ENCODE results near the gene CYP4F8.
A peak's percentile ranks its signal among the peaks of the same experiment; 100 is the strongest.
"Not testable (repeated sequence)": the region's sequence is repeated elsewhere in the genome, so short reads cannot be mapped to it uniquely, and the experiment has no call there.

The CYP4F8 gene

DNA sequence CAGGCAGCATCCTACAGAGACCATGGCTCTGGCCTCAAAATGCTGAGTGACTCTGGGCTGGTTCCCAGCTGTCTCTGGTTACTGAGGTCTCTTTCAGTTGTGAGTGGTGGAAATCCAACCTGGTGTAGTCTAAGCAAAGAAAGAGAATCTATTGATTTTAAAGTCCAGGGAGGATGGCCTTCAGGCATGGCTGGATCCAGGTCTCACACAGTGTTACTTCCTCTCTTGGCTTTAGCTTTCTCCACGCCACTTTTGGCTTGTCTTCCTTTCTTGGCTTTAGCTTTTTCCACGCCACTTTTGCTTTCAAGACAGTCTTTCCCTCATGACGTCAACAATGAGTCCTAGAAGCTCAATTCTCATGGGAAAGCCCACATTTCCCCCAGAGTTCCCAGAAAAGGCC, 29.8 kb downstream of the CYP4F8 start:
- DNase-seq: no peak

DNA sequence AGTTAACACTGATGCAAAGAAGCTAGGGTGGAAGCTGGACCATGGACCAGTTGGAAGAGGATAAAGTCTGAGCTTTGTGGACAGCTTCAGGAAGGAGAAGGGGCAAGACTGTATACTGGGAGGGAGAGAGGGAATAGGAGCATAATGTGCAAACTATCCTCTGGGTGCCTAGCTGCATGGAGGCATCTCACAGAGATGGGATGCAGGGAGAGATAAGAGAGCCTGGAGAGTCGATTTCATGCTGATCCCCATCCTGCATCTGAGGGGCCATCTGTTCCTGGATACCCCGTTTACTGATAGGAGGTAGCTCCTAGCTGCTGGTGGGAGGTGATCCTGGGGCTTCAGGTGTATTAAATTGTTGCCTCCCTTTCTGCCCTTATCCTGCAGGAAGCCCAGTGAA, 34.5 kb downstream of the CYP4F8 start:
- DNase-seq: no peak

DNA sequence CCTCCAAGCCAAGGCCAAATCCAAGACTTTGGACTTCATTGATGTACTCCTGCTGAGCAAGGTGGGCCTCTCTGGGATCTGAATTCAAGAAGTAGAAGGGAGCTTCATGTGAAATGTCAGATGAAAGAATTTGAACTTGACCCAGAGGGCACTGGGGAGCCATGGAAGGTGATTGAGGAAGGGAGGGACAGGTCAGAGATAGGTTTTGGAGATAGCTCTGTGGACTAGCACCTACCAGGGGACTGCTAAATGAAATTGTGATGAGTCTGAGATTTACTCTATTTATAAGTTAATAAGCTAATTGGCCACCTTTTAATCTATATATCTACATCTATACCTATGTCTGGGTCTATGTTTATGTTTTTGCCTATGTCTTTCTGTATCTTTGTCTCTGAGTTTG, 35.1 kb downstream of the CYP4F8 start:
- DNase-seq: not testable (repeated sequence)

DNA sequence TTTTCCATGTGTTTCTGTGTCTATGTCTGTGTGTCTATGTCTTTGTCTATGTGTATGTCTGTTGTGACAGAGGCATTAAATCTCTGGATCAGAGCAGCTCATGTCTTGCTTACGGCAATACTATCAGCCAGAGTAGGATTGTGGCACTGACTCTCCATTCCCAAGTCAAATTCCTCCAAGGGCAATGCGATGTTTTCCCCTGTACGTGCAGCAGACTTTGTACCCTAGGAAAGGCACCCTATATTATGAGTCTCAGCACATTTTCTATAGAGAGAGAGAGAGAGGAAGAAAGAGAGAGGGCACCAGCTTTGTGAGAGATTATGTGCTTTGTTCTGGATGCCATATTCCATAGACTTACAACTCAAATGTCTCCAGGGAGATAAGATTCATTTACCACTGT, 36.8 kb downstream of the CYP4F8 start:
- DNase-seq: no peak

DNA sequence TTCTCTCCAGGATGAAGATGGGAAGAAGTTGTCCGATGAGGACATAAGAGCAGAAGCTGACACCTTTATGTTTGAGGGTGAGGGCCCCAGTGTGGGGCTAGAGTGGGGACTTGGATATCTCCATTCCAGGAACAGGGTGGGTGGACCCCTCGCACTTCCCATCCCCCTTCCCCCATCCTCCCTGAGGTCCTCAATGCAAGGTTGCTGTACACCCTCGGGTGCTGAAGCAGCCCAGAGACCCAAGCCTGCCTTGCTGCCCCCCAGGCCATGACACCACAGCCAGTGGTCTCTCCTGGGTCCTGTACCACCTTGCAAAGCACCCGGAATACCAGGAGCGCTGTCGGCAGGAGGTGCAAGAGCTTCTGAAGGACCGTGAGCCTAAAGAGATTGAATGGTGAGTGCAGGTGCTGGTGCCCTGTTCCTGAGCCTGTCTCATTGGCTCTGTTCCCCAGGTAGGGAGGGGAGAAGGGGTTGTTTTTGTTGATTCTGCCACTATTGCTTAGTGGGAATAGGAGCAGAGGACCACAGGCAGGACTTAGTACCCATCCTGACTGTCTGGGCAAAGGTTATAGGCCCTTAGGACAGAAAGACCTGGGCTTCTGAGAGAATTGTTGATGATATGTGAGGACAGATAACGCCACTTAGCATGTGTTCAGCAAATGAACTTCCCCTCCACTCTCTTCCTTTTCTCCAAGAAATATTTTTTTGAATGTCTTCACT, 37.7 kb downstream of the CYP4F8 start:
- no peak for DNase-seq

DNA sequence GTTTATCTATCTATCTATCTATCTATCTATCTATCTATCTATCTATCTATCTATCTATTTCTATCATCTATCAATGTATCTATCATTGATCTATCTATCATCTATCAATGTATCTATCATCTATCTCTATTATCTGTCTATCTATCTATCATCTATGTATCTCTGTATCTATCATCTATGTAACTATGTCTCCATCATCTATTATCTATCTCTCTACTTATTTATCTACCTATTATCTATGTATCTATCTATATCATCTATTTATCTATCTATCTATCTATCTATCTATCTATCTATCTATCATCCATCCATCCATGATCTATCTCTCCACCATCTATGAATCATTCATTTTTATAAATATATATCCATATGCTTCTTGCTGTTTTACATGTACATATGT, 41.4 kb downstream of the CYP4F8 start:
- DNase-seq: no peak

DNA sequence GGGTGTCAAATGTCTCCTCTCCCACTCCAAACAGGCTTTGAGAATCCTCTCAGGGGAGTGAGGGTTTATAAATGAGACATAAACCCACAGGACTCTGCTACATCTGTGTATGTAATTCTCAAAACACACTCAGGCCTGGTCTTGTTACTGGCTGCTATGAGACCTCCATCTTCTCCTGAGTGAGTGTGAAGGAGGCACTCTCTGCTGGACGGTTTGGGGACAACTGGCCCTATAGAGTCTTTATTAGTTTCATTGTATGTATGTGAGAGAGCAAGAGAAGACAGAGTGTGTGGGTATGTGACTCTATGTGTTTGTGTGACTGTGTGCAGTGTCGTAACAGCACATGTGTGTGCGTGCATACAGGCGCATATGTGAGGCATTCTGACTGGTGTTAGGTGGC, 48.2 kb downstream of the CYP4F8 start:
- no peak for DNase-seq

DNA sequence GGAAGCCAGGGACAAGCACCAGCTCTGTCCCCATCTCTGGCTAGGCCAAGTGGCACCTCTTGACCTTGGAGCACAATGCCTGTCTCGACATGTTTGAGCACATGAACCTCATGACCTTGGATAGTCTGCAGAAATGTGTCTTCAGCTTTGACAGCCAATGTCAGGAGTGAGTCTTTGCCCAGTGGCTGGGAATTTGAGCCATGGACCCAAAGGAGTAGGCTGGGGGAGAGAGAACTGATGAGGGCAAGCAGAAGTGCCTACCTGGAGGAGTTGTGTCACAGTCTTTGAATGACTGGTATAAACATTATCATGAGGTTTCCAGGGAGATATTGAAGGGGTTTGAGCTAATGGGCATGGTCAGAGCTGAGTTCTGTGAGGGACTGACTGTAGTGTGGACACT, 51.2 kb downstream of the CYP4F8 start:
- DNase-seq: no peak

DNA sequence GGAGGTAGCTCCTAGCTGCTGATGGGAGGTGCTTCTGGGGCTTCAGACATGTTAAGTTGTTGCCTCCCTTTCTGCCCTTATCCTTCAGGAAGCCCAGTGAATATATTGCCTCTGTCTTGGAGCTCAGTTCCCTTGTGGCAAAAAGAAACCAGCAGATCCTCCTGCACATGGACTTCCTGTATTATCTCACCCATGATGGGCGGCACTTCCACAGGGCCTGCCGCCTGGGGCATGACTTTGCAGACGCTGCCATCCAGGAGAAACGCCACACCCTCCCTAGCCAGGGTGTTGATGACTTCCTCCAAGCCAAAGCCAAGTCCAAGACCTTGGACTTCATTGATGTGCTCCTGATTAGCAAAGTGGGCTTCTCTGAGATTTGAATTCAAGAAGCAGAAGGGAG, 51.9 kb downstream of the CYP4F8 start:
- peak; percentile 72 to 81 (median 76) for DNase-seq

DNA sequence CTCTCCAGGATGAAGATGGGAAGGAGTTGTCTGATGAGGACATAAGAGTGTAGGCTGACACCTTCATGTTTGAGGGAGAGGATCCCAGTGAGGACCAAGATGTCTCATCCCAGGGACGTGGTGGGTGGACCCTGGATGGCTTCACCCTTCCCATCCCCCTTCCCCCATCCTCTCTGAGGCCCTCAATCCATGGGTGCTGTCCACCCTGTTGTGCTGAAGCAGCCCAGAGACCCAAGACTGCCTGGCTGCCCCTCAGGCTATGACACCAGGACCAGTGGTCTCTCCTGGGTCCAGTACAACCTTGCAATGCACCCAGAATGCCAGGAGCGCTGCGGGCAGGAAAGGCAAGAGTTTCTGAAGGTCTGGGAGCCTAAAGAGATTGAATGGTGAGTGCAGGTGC, 54.4 kb downstream of the CYP4F8 start:
- no peak for DNase-seq

DNA sequence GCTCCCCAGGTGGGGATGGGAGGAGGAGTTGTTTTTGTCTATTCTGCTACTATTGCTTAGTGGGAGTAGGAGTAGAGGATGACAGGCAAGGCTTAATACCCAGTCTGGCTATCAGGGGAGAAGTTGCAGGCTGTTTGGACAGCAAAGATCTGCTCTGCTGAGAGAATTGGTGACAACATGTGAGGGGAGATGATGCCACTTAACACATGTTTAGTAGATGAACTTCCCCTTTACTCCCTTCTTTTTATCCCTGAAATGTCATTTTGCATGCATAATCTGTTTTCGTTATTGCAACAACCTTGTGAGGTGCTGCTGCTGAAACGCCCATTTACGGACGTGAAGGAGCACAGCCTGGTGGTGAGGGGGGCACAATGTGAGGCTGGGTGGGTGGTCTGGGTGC, 54.9 kb downstream of the CYP4F8 start:
- peak; percentile 37 to 73 (median 54) for DNase-seq

DNA sequence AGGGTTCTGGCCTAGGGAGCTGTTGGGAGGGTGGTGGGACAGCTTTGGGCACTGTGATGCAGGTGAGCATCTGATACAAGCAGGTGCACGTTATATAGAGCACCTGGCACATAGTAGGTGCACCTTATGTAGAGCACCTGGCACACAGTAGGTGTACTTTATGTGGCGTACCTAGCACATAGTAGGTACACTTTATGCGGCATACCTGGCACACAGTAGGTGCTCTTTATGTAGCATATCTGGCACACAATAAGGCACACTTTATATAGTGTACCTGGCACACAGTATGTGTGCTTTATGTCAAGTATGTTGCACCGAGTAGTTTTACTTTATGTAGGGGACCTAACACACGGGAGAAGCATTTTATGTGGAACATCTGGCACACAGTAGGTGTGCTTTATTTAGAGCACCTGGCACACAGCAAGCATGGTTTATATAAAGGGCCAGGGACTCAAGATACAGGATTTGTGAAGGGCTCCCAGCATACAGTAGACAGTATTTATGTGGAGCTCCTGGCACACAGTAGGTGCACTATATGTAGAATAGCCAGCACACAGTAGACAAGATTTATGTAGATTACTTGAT, 56.3 kb downstream of the CYP4F8 start:
- no peak for DNase-seq

DNA sequence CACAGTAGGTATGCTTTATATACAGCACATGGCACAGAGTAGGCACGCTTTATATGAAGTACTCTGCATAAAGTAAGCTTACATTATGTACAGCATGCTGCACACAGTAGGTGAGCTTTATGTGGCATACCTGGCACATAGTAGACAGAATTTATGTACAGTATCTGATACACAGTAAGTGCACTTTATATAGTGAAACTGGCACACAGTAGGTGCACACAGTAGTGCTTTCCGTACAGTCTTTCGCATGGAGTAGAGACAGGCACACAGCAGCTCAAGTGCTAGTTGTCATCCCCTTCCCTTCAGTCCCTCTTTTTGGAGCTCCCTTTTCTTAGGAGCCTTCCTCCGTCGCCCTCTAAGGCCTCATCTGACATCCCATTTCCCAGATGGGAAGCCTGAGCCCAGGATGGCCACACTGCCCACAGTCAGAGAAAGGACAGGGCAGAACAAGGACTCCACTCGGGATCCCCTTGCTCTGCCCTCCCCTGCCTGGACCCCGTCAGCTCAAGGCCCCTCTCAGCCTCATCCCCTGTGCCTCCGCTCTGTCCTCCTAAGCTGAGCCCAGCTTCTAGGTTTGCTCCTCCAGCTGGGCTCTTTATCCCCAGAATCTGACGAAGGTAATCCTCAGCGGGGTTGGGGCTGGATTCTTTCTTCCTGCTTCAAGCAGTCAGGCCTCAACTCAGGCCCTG, 57.0 kb downstream of the CYP4F8 start:
- DNase-seq: no peak

DNA sequence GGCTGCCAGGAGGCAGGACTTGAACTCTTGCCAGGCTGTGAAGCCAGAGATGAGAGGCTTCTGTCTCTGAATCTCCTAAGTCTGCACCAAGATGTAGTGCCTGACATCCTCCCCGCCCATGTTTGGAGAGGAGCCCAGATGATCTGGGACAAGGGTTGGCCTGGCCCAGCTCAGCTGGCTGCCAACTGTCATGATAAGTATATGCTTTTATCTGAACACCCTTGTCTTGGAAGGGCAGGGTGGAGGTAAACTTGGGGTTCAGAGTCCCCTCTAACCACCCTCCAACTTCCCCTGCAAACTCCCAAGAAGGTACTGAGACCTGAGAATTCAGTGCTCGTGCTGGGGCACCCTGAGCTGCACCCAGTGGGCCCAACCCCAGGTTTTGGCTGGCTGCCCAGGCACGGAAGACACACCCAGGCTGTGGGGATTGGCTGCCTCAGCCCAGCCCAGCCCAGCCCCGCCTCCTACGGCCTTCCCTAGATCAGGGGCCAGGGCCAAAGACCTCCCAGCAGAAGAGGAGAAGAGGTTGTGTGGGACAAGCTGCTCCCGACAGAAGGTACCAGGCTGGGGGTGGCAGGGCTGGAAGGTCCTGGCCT, 57.7 kb downstream of the CYP4F8 start, which contains the start of gene CYP4F12:
Gene CYP4F12 (plus strand): TSS at position 508 of the 596 bp plus-strand sequence. CDS start 443 bp downstream, outside the sequence.
- peak in 2 of 4 experiments; percentile 11 to 12 for DNase-seq

DNA sequence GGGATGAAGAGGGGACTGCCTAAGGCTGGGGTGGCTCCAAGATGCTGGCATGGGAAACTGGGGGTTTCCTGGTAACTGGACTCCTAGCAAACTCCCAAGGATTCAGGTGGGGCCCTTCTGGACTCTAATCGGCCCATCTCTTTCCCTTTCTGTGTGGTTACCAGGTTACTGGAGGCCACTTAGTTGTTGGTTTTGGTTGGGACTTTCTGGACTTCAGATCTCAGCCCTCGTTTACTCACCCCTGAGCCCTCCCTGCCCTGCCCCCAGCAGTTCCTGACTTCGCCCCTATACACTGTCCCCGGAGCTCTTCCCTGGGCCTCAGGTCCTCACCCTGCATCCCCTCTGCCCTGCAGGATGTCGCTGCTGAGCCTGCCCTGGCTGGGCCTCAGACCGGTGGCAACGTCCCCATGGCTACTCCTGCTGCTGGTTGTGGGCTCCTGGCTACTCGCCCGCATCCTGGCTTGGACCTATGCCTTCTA, 58.2 kb downstream of the CYP4F8 start:
- no peak for DNase-seq

DNA sequence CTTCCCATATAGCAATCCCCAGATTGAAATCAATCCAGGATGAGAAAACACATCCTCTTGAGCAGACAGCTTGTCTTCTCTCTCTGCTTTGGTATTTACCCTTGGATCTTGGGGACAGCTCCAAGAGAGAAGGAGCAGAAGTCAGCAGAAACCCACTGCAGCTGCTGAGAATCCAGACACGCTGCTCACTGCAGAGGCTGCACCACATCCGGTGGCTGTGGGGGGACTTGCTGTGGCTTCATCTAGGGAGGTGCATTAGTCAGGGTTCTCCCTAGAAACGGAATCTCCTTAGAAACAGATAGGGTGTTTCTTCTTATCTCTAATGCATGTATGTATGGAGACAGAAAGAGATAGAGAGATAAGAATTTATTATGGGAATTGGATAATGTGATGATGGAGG, 60.5 kb downstream of the CYP4F8 start:
- no peak for DNase-seq

DNA sequence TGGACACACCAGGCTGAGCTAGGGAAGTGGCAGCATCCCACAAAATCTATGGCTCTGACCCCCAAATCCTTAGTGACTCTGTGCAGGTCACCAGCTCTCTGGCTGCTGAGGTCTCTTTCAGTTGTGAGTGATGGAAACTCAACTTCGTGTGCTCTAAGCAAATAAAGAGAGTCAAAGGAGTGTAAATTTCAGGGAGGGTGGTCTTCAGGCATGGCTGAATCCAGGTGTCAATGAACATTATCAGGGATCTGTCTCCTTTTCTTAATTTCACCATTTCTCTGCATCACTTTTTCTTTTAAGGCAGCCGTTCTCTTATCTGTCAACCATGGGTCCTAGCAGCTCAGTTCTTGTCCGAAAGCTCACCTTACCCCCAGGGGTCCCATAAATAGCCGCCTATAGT, 64.1 kb downstream of the CYP4F8 start:
- no peak for DNase-seq

DNA sequence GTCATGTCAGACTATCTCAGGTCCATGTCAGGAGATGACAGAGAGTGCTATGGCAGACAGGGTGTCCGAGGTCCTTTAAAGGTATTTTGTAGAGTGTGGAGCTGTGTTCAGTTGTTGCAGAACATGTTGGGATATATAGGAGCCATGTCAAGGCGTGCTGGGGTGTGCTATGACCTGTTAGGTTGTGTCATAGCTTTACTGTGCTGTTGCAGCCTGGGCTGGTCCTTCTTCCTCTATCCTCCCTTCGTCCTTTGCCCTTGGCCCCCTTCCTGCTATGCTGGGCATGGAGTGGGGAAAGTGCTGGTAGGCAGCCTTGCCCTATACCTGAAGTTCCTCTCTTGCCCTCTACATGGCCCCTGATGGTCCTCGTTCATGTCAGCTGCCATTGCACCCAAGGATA, 64.8 kb downstream of the CYP4F8 start:
- DNase-seq: not testable (repeated sequence)

All from suppressor macrophage (primary cell).